ENCODE measurements around the gene FBXO31. TPM values are rescaled to one million over a fixed set of nuclear protein-coding genes. Genes with fewer than 3 reads are reported as not detected.
A peak's percentile ranks its signal among the peaks of the same experiment; 100 is the strongest.

Gene FBXO31
- total and polyA plus RNA-seq, 9 of the 15 experiments (the other 6 are each of a cell fraction or from before 2014, with no cell fraction given) = 0.18 to 33.3 (median 10.9) TPM

DNA sequence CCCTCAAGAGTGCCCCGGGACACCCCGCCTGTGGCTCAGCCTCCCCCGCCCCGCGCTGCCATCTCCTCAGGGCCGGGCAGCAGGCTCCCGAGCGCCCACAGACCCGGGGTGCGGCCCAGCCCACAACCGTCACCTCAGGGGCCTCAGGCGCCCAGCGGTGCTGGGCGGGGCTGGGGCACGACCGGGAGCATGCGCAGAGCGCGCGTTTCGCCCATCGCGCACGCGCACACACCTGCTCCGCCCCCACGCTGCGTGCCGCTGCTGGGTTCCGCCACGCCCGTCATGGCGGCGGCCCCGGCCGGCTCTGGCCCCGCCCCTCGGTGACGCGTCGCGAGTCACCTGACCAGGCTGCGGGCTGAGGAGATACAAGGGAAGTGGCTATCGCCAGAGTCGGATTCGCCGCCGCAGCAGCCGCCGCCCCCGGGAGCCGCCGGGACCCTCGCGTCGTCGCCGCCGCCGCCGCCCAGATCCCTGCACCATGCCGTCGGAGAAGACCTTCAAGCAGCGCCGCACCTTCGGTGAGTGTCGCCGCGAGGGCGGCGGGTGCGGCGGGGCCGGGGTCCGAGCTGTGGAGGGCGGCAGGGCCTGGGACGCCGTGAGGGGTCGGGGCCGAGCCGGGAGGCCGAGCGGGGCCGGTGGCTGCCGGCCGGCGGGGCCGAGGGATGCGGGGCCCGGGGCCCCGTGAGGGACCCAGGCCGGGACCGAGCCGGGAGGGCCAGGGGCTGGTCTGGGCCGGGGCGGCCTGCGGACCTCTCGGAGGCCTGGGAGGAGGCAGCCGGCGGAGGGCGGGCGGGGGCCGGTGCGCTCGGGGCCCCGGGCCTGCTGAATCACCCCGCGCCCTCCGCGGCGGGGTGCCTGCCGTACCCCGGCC is 8.6 kb upstream of the FBXO31 start, which contains the start of gene MAP1LC3B (continued):
- TF ChIP-seq, protein P1, sequence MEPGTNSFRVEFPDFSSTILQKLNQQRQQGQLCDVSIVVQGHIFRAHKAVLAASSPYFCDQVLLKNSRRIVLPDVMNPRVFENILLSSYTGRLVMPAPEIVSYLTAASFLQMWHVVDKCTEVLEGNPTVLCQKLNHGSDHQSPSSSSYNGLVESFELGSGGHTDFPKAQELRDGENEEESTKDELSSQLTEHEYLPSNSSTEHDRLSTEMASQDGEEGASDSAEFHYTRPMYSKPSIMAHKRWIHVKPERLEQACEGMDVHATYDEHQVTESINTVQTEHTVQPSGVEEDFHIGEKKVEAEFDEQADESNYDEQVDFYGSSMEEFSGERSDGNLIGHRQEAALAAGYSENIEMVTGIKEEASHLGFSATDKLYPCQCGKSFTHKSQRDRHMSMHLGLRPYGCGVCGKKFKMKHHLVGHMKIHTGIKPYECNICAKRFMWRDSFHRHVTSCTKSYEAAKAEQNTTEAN (CRISPR knock-in tag; IDR thresholded peaks at IDR 0.05) = 0 out of 2 replicates have a peak, but pooled peaks have one; percentile 41
- no peak for TF ChIP-seq WHSC1 (IDR thresholded peaks at IDR 0.05; ENCODE audit: low read length)
- TF ChIP-seq ZNF589 (CRISPR knock-in tag; IDR thresholded peaks at IDR 0.05; ENCODE audit: low read depth) = 0 out of 2 replicates have a peak, but pooled peaks have one; percentile 80
- peak; percentile 98 for TF ChIP-seq CREM (IDR thresholded peaks at IDR 0.05; ENCODE audit: low read depth)
- 0 out of 2 replicates have a peak, but pooled peaks have one; percentile 77 for TF ChIP-seq ZBTB1 (CRISPR knock-in tag; IDR thresholded peaks at IDR 0.05; ENCODE audit: borderline replicate concordance, low read depth)
- TF ChIP-seq TEAD2 (tag; IDR thresholded peaks at IDR 0.05) = no peak
- TF ChIP-seq MEIS2 (IDR thresholded peaks at IDR 0.05; ENCODE audit: partially characterized antibody) = peak; percentile 98
- no peak for TF ChIP-seq CBX3 (IDR thresholded peaks at IDR 0.05; ENCODE audit: borderline replicate concordance in 1 of 2, low read length in 2 of 2)
- no peak for TF ChIP-seq POLR2AphosphoS2 (IDR thresholded peaks at IDR 0.05; ENCODE audit: low read length)
- TF ChIP-seq ZBTB7A (IDR thresholded peaks at IDR 0.05; ENCODE audit: borderline replicate concordance, control insufficient read depth, low read depth, low read length) = peak; percentile 81
- peak in 1 of 2 experiments; percentile 88 for TF ChIP-seq NONO (IDR thresholded peaks at IDR 0.05; ENCODE audit: low read depth in 2 of 2, low read length in 1 of 2)
- no peak for TF ChIP-seq ZBTB8A (IDR thresholded peaks at IDR 0.05; ENCODE audit: partially characterized antibody)
- no peak for TF ChIP-seq GATA2 (CRISPR knock-in tag; IDR thresholded peaks at IDR 0.05)
- TF ChIP-seq RBBP5 (IDR thresholded peaks at IDR 0.05; ENCODE audit: borderline replicate concordance, insufficient read depth, low read length, poor library complexity, severe bottlenecking) = peak; percentile 54
- TF ChIP-seq, protein P2, sequence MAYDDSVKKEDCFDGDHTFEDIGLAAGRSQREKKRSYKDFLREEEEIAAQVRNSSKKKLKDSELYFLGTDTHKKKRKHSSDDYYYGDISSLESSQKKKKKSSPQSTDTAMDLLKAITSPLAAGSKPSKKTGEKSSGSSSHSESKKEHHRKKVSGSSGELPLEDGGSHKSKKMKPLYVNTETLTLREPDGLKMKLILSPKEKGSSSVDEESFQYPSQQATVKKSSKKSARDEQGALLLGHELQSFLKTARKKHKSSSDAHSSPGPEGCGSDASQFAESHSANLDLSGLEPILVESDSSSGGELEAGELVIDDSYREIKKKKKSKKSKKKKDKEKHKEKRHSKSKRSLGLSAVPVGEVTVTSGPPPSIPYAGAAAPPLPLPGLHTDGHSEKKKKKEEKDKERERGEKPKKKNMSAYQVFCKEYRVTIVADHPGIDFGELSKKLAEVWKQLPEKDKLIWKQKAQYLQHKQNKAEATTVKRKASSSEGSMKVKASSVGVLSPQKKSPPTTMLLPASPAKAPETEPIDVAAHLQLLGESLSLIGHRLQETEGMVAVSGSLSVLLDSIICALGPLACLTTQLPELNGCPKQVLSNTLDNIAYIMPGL (CRISPR knock-in tag; IDR thresholded peaks at IDR 0.05) = no peak
- TF ChIP-seq, protein P3, sequence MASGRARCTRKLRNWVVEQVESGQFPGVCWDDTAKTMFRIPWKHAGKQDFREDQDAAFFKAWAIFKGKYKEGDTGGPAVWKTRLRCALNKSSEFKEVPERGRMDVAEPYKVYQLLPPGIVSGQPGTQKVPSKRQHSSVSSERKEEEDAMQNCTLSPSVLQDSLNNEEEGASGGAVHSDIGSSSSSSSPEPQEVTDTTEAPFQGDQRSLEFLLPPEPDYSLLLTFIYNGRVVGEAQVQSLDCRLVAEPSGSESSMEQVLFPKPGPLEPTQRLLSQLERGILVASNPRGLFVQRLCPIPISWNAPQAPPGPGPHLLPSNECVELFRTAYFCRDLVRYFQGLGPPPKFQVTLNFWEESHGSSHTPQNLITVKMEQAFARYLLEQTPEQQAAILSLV (tag; IDR thresholded peaks at IDR 0.05) = no peak
- TF ChIP-seq TRIM24 (IDR thresholded peaks at IDR 0.05) = no peak
- no peak for TF ChIP-seq SRSF1 (IDR thresholded peaks at IDR 0.05; ENCODE audit: low read depth, low read length)
- no peak for TF ChIP-seq TCF7L2 (IDR thresholded peaks at IDR 0.05; ENCODE audit: low read depth, low read length)
- TF ChIP-seq SMARCA5 (IDR thresholded peaks at IDR 0.05) = no peak
- TF ChIP-seq SMAD1 (IDR thresholded peaks at IDR 0.05; ENCODE audit: low read depth, low read length, partially characterized antibody) = peak; percentile 51
- no peak for TF ChIP-seq SMARCC2 (IDR thresholded peaks at IDR 0.05; ENCODE audit: low read depth)
- TF ChIP-seq FOXM1 (IDR thresholded peaks at IDR 0.05; ENCODE audit: low read depth) = no peak
- TF ChIP-seq FOXM1 (CRISPR knock-in tag; IDR thresholded peaks at IDR 0.05; ENCODE audit: low read depth) = 0 out of 2 replicates have a peak, but pooled peaks have one; percentile 49
- TF ChIP-seq GTF2F1 (IDR thresholded peaks at IDR 0.05; ENCODE audit: low read depth, low read length) = no peak; the same call in 1 of the 2 replicates

Data from K562 (cell line).